Ishikawa (cell line): Measurements from ENCODE around the gene CNTF.

ENCODE experiments used
- CEBPB ChIP-seq: IDR thresholded peaks from 2 replicates; pipeline ENCODE4 v1.6.1; 2012
- CREB1 ChIP-seq: IDR thresholded peaks from 2 replicates; pipeline ENCODE4 v1.6.1; 2012; ENCODE audit warnings: low read depth
- EGR1 ChIP-seq: IDR thresholded peaks from 2 replicates; pipeline ENCODE4 v1.6.1; 2012
- EP300 ChIP-seq: IDR thresholded peaks from 2 replicates; pipeline ENCODE4 v1.6.1; 2012; ENCODE audit warnings: borderline replicate concordance
- FOXM1 ChIP-seq: IDR thresholded peaks from 2 replicates; pipeline ENCODE4 v1.6.1; 2012; ENCODE audit warnings: low read depth, borderline replicate concordance
- NFIC ChIP-seq: IDR thresholded peaks from 2 replicates; pipeline ENCODE4 v1.6.1; 2012
- RAD21 ChIP-seq: IDR thresholded peaks from 2 replicates; pipeline ENCODE4 v1.6.1; 2012; ENCODE audit warnings: low read depth
- TAF1 ChIP-seq: IDR thresholded peaks from 2 replicates; pipeline ENCODE4 v1.6.1; 2012; ENCODE audit warnings: low read depth, mild to moderate bottlenecking
- TCF12 ChIP-seq: IDR thresholded peaks from 2 replicates; pipeline ENCODE4 v1.6.1; 2012; ENCODE audit warnings: low read depth
- TEAD4 ChIP-seq: IDR thresholded peaks from 2 replicates; pipeline ENCODE4 v1.6.1; 2012
- YY1 ChIP-seq: IDR thresholded peaks from 2 replicates; pipeline ENCODE4 v1.6.1; 2012; ENCODE audit warnings: low read depth
- ZBTB7A ChIP-seq: IDR thresholded peaks from 2 replicates; pipeline ENCODE4 v1.6.1; 2012; ENCODE audit warnings: low read depth
- TF ChIP-seq, protein P1 (sequence below): IDR thresholded peaks from 2 replicates; pipeline ENCODE4 v1.6.1; 2012
- TF ChIP-seq, protein P2 (sequence below): IDR thresholded peaks from 2 replicates; pipeline ENCODE4 v1.6.1; 2012; ENCODE audit warnings: low read depth, mild to moderate bottlenecking
- TF ChIP-seq, protein P3 (sequence below): IDR thresholded peaks from 2 replicates; pipeline ENCODE4 v1.6.1; 2012

Gene CNTF

DNA sequence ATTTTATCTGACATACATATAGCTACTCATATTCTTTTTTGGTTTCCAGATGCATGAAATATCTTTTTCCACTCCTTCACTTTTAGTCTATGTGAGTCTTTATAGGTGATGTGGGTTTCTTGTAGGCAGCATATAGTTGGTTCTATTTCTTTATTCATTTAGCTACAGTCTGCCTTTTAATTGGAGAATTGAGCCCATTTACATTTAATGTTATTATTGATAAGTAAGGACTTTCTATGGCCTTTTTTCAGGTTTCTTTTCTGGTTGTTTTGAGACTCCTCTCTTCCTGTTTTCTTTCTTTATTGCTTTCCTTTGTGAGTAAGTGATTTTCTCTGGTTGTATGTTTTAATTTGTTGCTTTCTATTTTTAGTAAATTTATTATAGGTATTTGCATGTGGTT lies 27.2 kb downstream of the CNTF start:
- TF ChIP-seq NFIC (no peak), FOXM1 (no peak), TEAD4 (no peak), ZBTB7A (no peak), TAF1 (no peak), YY1 (no peak), CREB1 (no peak), EP300 (no peak), TCF12 (no peak), EGR1 (no peak), CEBPB (no peak), RAD21 (no peak)
- TF ChIP-seq, protein P1, sequence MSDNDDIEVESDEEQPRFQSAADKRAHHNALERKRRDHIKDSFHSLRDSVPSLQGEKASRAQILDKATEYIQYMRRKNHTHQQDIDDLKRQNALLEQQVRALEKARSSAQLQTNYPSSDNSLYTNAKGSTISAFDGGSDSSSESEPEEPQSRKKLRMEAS, result no peak
- TF ChIP-seq, protein P2, sequence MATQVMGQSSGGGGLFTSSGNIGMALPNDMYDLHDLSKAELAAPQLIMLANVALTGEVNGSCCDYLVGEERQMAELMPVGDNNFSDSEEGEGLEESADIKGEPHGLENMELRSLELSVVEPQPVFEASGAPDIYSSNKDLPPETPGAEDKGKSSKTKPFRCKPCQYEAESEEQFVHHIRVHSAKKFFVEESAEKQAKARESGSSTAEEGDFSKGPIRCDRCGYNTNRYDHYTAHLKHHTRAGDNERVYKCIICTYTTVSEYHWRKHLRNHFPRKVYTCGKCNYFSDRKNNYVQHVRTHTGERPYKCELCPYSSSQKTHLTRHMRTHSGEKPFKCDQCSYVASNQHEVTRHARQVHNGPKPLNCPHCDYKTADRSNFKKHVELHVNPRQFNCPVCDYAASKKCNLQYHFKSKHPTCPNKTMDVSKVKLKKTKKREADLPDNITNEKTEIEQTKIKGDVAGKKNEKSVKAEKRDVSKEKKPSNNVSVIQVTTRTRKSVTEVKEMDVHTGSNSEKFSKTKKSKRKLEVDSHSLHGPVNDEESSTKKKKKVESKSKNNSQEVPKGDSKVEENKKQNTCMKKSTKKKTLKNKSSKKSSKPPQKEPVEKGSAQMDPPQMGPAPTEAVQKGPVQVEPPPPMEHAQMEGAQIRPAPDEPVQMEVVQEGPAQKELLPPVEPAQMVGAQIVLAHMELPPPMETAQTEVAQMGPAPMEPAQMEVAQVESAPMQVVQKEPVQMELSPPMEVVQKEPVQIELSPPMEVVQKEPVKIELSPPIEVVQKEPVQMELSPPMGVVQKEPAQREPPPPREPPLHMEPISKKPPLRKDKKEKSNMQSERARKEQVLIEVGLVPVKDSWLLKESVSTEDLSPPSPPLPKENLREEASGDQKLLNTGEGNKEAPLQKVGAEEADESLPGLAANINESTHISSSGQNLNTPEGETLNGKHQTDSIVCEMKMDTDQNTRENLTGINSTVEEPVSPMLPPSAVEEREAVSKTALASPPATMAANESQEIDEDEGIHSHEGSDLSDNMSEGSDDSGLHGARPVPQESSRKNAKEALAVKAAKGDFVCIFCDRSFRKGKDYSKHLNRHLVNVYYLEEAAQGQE, result no peak
- TF ChIP-seq, protein P3, sequence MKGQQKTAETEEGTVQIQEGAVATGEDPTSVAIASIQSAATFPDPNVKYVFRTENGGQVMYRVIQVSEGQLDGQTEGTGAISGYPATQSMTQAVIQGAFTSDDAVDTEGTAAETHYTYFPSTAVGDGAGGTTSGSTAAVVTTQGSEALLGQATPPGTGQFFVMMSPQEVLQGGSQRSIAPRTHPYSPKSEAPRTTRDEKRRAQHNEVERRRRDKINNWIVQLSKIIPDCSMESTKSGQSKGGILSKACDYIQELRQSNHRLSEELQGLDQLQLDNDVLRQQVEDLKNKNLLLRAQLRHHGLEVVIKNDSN, result no peak

DNA sequence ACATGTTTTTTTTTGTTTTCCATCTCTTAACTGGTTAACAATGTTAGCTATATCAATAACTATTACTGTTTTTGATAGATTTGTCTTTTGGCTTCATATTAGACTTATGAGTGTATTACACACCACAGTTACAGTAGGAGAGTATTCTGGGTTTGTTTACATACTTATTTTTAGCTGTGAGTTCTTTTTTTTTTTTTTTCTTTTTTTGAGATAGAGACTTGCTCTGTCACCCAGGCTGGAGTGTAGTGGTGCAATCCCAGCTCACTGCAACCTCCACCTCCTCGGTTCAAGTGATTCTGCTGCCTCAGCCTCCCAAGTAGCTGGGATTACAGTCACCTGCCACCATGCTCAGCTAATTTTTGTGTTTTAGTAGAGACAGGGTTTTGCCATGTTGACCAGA lies 28.0 kb downstream of the CNTF start:
- TF ChIP-seq TEAD4 (no peak), EGR1 (no peak), CREB1 (no peak), YY1 (no peak), ZBTB7A (no peak), FOXM1 (no peak), TAF1 (no peak), TCF12 (no peak), NFIC (no peak), RAD21 (no peak), CEBPB (no peak), EP300 (no peak)
- TF ChIP-seq, protein P2, result no peak
- TF ChIP-seq, protein P3, result no peak
- TF ChIP-seq, protein P1, result no peak

DNA sequence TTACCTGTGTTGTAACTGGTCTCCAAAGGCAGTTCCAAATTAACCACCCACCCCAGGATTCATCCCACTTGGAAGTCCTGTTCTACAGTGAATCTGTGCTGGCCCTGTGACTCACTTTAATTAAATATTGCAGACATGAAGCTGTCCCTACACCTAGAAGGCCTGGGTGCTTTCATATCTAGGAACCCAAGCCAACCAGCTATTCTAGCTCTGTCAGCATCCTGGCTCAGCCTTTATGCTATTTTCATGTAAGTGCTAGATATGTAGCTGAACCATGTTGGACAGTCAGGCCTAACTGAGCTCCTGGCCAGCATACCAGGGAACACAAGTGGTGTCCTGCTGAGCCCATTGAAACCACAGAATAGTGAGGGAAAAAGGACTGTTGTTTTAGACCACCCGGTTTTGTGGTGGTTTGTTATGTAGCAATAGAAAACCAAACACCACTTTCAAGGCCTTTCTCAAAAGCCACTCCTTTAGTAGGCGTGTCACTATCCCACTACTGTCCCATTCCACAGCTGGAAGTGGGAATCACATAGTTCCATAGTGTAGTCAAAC lies 30.3 kb downstream of the CNTF start:
- TF ChIP-seq TAF1 (no peak), RAD21 (no peak), CREB1 (no peak), FOXM1 (no peak), EP300 (no peak), TCF12 (no peak), YY1 (no peak), TEAD4 (no peak), ZBTB7A (no peak)
- TF ChIP-seq, protein P1, result no peak

DNA sequence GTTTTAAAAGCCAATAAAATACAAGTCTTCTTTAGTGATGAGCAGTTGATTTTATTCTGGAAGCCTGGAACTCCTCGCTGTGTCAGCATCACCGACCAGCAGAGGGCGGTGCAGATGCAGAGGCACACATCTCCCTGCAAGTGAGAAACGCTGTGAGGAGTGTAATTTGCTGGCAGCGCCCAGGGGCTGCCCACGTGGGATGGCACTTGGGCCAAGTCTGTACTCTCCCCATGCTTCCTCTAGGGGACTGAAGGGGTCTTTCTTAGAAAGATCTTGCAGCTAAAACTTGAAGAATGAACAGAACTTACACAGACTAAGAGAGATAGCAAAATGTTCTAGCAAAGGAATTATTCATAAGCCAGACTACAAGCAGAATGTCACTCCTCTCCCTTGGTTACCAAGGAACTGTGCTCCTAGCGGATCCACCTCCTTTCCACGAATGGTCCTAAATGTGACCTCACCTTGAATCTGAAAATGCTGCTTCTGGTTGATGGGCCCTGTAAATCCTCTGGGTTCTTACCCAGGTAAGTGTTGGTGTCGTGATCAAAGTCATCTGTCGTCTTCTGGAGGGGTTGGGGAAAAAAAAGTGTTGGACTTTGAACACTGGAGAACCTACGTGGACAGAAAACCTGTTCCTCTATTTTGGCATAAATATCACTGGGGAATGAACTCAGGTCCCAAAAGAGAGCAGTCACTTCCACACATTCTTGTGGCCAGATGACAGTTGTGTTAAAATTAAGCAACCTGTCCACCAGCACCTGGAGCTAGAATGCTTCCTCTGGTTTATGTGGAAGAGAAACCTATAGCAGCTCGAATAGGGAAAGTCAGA lies 31.8 kb downstream of the CNTF start:
- TF ChIP-seq TAF1 (no peak), TEAD4 (no peak), EP300 (no peak), YY1 (no peak), TCF12 (no peak), RAD21 (peak; percentile 76), CEBPB (no peak), FOXM1 (no peak), ZBTB7A (no peak)
- TF ChIP-seq, protein P2, result no peak
- TF ChIP-seq, protein P3, result peak; percentile 68
- TF ChIP-seq, protein P1, result peak; percentile 45; the same call in 1 of the 2 replicates
